Gastrocnemius medialis (tissue), 4 donors: Measurements from ENCODE around the gene COL23A1. TPM values are rescaled to one million over a fixed set of nuclear protein-coding genes. Genes with fewer than 3 reads are reported as not detected.
A peak's percentile ranks its signal among the peaks of the same experiment; 100 is the strongest.

Experiments
- ATAC-seq, 2 donors: fragments of 150-250 bp; one replicate each; pipeline ENCODE4 v1.9.1; 2016
- DNase-seq, 2 donors: peaks; one replicate each; pipeline ENCODE4 v3.0.0-alpha.2; 2019
- H3K27ac ChIP-seq, 4 donors: fragments of 200-600 bp; sonication (generic); 1 replicate in 1 of 4; 2 replicates in 3 of 4; pipeline ENCODE4 v1.5.1; 2016 to 2018; ENCODE audit warnings: mild to moderate bottlenecking in 2 of 4, moderate library complexity in 1 of 4
- H3K27me3 ChIP-seq, 3 donors: fragments of 200-600 bp; sonication (generic) in 2 of 3; 1 replicate in 1 of 3; 2 replicates in 2 of 3; pipeline versions ENCODE4 v1.5.1 to v1.6.0; 2016 to 2019; ENCODE audit warnings: mild to moderate bottlenecking in 1 of 3, moderate library complexity in 1 of 3
- H3K36me3 ChIP-seq, 2 donors: fragments of 200-600 bp; sonication (generic) in 1 of 2; one replicate each; pipeline ENCODE4 v1.5.1; 2017 to 2018
- H3K4me1 ChIP-seq, 2 donors: fragments of 200-600 bp; sonication (generic) in 1 of 2; one replicate each; pipeline ENCODE4 v1.5.1; 2016 to 2017; ENCODE audit warnings: mild to moderate bottlenecking in 2 of 2
- H3K4me3 ChIP-seq, 4 donors: fragments of 200-600 bp; sonication (generic) in 3 of 4; 1 replicate in 1 of 4; 2 replicates in 3 of 4; pipeline ENCODE4 v1.5.1; 2016 to 2019; ENCODE audit warnings: mild to moderate bottlenecking in 2 of 4
- H3K9me3 ChIP-seq, 3 donors: fragments of 200-600 bp; sonication (generic) in 2 of 3; 1 replicate in 1 of 3; 2 replicates in 2 of 3; pipeline ENCODE4 v1.5.1; 2016 to 2019
- CTCF ChIP-seq, 5 experiments: fragments of 450-650 bp in 3 of 5; fragments of 200-600 bp in 2 of 5; sonication (generic) in 2 of 5; IDR thresholded peaks in 4 of 5; conservative IDR thresholded peaks in 1 of 5; 1 replicate in 4 of 5; 2 replicates in 1 of 5; pipeline ENCODE4 v1.5.1; 2016 to 2019; ENCODE audit warnings: antibody characterized with exemption in 5 of 5, mild to moderate bottlenecking in 3 of 5, moderate library complexity in 3 of 5
- POLR2A ChIP-seq, 2 donors: fragments of 450-650 bp; IDR thresholded peaks; one replicate each; pipeline ENCODE4 v1.6.1; 2017; ENCODE audit warnings: antibody characterized with exemption in 2 of 2, mild to moderate bottlenecking in 2 of 2, moderate library complexity in 2 of 2
- in situ Hi-C, 4 donors: fragments of 200-750 bp; cut with MboI; loops; one replicate each; pipeline versions ENCODE4 v1.15.0 to v1.8.0; 2017; ENCODE audit warnings: low sequenced_read_pairs in 4 of 4
- intact Hi-C: fragments of 100-400 bp; cut with DNase I; formaldehyde crosslinking; loops from one replicate; pipeline ENCODE4 v1.15.1; 2023; ENCODE audit warnings: low total_unique reads
- total RNA-seq, 4 donors: library from RNA; depleted of rRNA; stranded (reverse); fragments of >200 nt; gene quantifications; one replicate each; pipeline versions ENCODE4 v1.1.0 to v1.2.3, GENCODE V29; 2016

Gene COL23A1
- total RNA-seq, 4 donors from 2014 or later, result 0.62 to 1.1 (median 0.97) TPM; not detected in 1

DNA sequence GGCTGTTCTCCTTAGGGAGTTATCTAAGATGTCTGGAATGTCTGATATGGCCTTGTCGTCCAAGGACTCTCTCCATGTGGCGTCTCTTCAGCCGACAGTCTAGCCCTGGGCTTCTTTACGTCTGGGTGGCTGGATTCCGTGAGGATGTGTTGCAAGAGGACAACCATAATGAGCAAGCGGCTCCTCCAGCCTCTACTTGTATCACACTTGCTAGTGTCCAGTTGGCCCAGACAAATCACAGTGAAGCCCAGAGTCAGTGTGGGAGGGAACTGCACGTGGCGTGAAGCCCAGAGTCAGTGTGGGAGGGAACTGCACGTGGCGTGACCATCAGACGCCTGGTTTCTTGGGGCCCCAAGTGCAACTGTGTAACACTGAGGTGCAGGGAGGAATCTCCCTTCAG, 61.1 kb downstream of the COL23A1 start:
- Histone ChIP-seq H3K36me3 (no peaks in the 10 kb centered on the region), H3K4me3 (no peak overlapping the region), H3K4me1 (peaks cover 19 to 30% of the 10 kb centered on the region in 2 donors), H3K27me3 (no peaks in the 10 kb centered on the region), H3K9me3 (no peaks in the 10 kb centered on the region), H3K27ac (peak overlapping the region in 2 of 4 donors; percentile 80 to 91)
- ATAC-seq, result peak; percentile 18 to 27
- in situ Hi-C loops (no loop called here), intact Hi-C loops (loop anchor here (5.0 to 10.0 kb wide), 3 partner anchors 97 to 197 kb away; no protein-coding TSS in a partner anchor)
- TF ChIP-seq CTCF (IDR thresholded peaks at IDR 0.05 in 4 of 5, conservative IDR thresholded peaks at IDR 0.05 in 1 of 5), result no peak
- peak in 1 of 2 donors; percentile 51 for DNase-seq

- TF ChIP-seq CTCF (IDR thresholded peaks at IDR 0.05 in 4 of 5, conservative IDR thresholded peaks at IDR 0.05 in 1 of 5), result no peak
- no peak for TF ChIP-seq POLR2A (IDR thresholded peaks at IDR 0.05)
- in situ Hi-C loops, result no loop called here
These were observed 62.5 kb downstream of the COL23A1 start for GRCh38 chr5:178527458-178528307.

DNA sequence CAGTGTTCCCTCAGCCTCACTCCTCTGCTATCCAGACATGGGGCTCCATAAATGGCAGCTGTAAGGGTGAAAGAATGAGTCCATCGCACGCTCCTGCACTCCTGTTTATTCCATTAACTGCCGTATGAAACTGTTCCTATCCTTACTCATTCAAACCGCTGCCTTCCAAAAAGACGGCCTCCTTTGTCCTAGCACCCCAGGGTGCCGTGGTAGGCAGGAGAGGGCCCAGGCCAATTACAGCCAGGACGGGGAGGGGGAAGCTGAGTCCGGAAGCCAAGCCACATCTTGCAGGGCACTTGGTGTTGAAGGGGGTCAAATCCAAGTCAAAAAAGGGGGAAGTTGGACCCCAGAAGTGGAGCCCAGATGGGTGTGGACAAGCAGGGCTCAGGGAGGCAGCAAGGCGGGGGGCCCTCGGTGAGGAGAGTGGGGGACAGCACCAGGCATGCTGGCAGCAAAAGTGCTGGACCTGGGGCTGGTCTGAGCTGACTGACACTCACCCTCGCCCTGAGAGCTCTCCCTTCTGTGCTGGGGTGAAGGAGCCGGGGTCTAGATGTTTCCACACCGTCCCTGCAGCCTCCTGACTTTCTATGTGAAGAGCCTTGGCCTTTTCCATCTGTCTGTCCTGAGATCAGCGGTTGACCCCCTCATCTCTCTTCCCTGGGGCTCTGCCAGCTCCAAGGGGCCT, 63.3 kb downstream of the COL23A1 start:
- in situ Hi-C loops (no loop called here), intact Hi-C loops (loop anchor here (5.0 to 10.0 kb wide), 3 partner anchors 95 to 195 kb away; no protein-coding TSS in a partner anchor)
- Histone ChIP-seq H3K27me3 (no peaks in the 10 kb centered on the region), H3K9me3 (no peaks in the 10 kb centered on the region), H3K27ac (peak overlapping the region; percentile 60 to 91 (median 76)), H3K4me1 (peaks cover 19 to 30% of the 10 kb centered on the region in 2 donors), H3K4me3 (no peak overlapping the region), H3K36me3 (no peaks in the 10 kb centered on the region)
- no peak for TF ChIP-seq CTCF (IDR thresholded peaks at IDR 0.05 in 4 of 5, conservative IDR thresholded peaks at IDR 0.05 in 1 of 5)
- no peak for TF ChIP-seq POLR2A (IDR thresholded peaks at IDR 0.05)
- peak; percentile 31 to 46 for ATAC-seq
- DNase-seq, result no peak

More at GRCh38 chr5:178527458-178528307, 62.5 kb downstream of the COL23A1 start:
- peak; percentile 86 to 91 for ATAC-seq
- no peaks in the 10 kb centered on the region for H3K27me3 ChIP-seq
- peak overlapping the region; percentile 60 to 91 (median 76) for H3K27ac ChIP-seq
- H3K9me3 ChIP-seq, result no peaks in the 10 kb centered on the region
- no peak overlapping the region for H3K4me3 ChIP-seq
- intact Hi-C loops, result loop anchor here (5.0 to 10.0 kb wide), 3 partner anchors 95 to 195 kb away; no protein-coding TSS in a partner anchor
- DNase-seq, result peak; percentile 87 to 91
- peaks cover 19 to 30% of the 10 kb centered on the region in 2 donors for H3K4me1 ChIP-seq
- no peaks in the 10 kb centered on the region for H3K36me3 ChIP-seq

- in situ Hi-C loops (no loop called here), intact Hi-C loops (loop anchor here (5.0 to 10.0 kb wide), 3 partner anchors 94 to 194 kb away; no protein-coding TSS in a partner anchor)
- Histone ChIP-seq H3K4me3 (no peak overlapping the region), H3K36me3 (no peaks in the 10 kb centered on the region), H3K9me3 (no peaks in the 10 kb centered on the region), H3K4me1 (peaks cover 19 to 30% of the 10 kb centered on the region in 2 donors), H3K27ac (peak overlapping the region in 3 of 4 donors; percentile 60 to 91 (median 80)), H3K27me3 (no peaks in the 10 kb centered on the region)
- TF ChIP-seq CTCF (IDR thresholded peaks at IDR 0.05 in 4 of 5, conservative IDR thresholded peaks at IDR 0.05 in 1 of 5) (no peak), POLR2A (IDR thresholded peaks at IDR 0.05) (no peak)
- ATAC-seq (peak in 1 of 2 donors; percentile 31), DNase-seq (no peak)
These were observed 64.1 kb downstream of the COL23A1 start for GRCh38 chr5:178525906-178526732.
